ENCODE results near the gene NCAN. TPM values are rescaled to one million over a fixed set of nuclear protein-coding genes. Genes with fewer than 3 reads are reported as not detected.
A peak's percentile ranks its signal among the peaks of the same experiment; 100 is the strongest.

The NCAN gene
- total RNA-seq = under 1 TPM in 1 of 2 experiments, not detected in 1; 0.04 TPM
- polyA plus RNA-seq = not detected

DNA sequence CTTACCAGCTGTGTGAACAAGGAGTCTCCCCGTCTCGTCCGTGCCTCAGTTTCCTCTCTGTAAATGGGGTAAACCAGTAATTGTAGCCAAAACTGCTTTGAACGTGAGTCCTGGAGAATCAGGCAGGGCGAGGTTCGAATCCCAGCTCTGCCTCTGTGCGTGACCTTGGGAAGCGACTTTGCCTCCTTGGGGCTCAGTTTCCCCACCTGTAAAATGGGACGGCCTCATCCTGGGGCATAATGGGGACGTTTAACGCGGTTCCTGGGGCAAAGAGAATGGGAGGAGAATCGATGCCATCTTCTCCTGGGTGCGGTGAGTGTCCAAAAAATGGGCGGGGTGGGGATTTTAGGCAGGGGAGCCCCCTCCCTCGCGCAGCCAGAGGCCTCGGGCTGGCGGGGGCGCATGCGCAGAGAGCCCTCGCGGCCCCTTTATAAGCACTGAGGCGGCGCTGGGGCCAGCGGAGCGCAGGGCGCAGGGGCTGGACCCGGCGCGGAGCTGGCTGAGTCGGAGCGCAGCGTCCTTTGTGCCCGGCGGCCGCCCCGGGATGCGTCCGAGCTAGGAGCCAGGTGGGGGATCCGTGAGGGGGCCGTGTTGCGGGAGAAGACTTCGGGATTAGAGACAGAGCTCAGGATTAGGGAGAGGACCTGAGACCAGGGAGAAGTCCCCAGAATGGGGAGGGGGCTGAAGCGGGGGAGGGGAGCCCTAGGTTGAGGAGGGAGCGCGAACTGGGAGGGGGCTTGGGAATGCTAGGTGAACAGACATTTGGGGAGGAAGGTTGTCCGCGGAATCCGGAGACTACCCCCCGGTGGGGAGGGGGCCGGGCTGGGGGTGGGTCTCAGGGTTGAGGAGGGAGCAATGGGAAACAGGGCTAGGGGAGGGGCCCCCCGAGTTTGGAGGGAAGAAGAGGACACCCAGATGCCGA lies at the start of gene NCAN:
Gene NCAN, plus strand, starts transcription at position 460 of the 922 bp plus-strand sequence. CDS start 4,996 bp downstream, outside the sequence.
- ChIA-PET POLR2A (no interaction called here), CTCF (no interaction called here)
- Histone ChIP-seq H3K4me1 (ENCODE audit: insufficient read depth, low read length) (peaks cover 14% of the 10 kb centered on the region), H3K36me3 (ENCODE audit: insufficient read depth, low read length) (no peaks in the 10 kb centered on the region), H3K4me3 (ENCODE audit: low read length) (no peak within 1 kb of the TSS), H3K27ac (ENCODE audit: low read depth, low read length) (no peak within 1 kb of the TSS), H3K9me3 (ENCODE audit: low read length) (no peaks in the 10 kb centered on the region), H3K27me3 (ENCODE audit: insufficient read depth, low read length, poor library complexity, severe bottlenecking) (peaks cover 28% of the 10 kb centered on the region)
- peak within 1 kb of the TSS in 2 of 8 donors; percentile 3 to 41 for H3K27ac Mint-ChIP-seq
- no peaks in the 10 kb centered on the region for H3K9me3 Mint-ChIP-seq
- no peak within 1 kb of the TSS for H3K4me3 Mint-ChIP-seq
- peaks cover 0 to 9% (median 0%) of the 10 kb centered on the region in 3 donors for H3K36me3 Mint-ChIP-seq
- peaks cover 11 to 16% (median 12%) of the 10 kb centered on the region in 3 donors for H3K4me1 Mint-ChIP-seq
- no peak for DNase-seq
- peaks cover 36 to 49% of the 10 kb centered on the region in 2 donors for H3K27me3 Mint-ChIP-seq

- H3K4me3 ChIP-seq (ENCODE audit: low read length) = no peak overlapping the region
- no peak overlapping the region for H3K27ac Mint-ChIP-seq
- peaks cover 0 to 6% (median 3%) of the 10 kb centered on the region in 3 donors for H3K36me3 Mint-ChIP-seq
- H3K9me3 Mint-ChIP-seq = no peaks in the 10 kb centered on the region
- no peaks in the 10 kb centered on the region for H3K36me3 ChIP-seq (ENCODE audit: insufficient read depth, low read length)
- ChIA-PET POLR2A (no interaction called here), CTCF (no interaction called here)
- no peaks in the 10 kb centered on the region for H3K4me1 ChIP-seq (ENCODE audit: insufficient read depth, low read length)
- peaks cover 0 to 4% (median 2%) of the 10 kb centered on the region in 3 donors for H3K4me1 Mint-ChIP-seq
- H3K27me3 Mint-ChIP-seq = peaks cover 0 to 1% of the 10 kb centered on the region in 2 donors
- H3K4me3 Mint-ChIP-seq = no peak overlapping the region
- H3K27me3 ChIP-seq (ENCODE audit: insufficient read depth, low read length, poor library complexity, severe bottlenecking) = no peaks in the 10 kb centered on the region
- no peak for DNase-seq
- H3K27ac ChIP-seq (ENCODE audit: low read depth, low read length) = no peak overlapping the region
- H3K9me3 ChIP-seq (ENCODE audit: low read length) = no peaks in the 10 kb centered on the region
These were observed 49.3 kb upstream of the NCAN start for GRCh38 chr19:19162495-19162894.

GRCh38 chr19:19165396-19165795 lies 46.4 kb upstream of the NCAN start:
- H3K4me1 Mint-ChIP-seq = peaks cover 7 to 13% (median 9%) of the 10 kb centered on the region in 3 donors
- Histone ChIP-seq H3K36me3 (ENCODE audit: insufficient read depth, low read length) (no peaks in the 10 kb centered on the region), H3K4me3 (ENCODE audit: low read length) (no peak overlapping the region), H3K4me1 (ENCODE audit: insufficient read depth, low read length) (peaks cover 6% of the 10 kb centered on the region), H3K27me3 (ENCODE audit: insufficient read depth, low read length, poor library complexity, severe bottlenecking) (no peaks in the 10 kb centered on the region), H3K9me3 (ENCODE audit: low read length) (no peaks in the 10 kb centered on the region), H3K27ac (ENCODE audit: low read depth, low read length) (no peak overlapping the region)
- ChIA-PET POLR2A (no interaction called here), CTCF (no interaction called here)
- H3K9me3 Mint-ChIP-seq = no peaks in the 10 kb centered on the region
- H3K4me3 Mint-ChIP-seq = no peak overlapping the region
- H3K27ac Mint-ChIP-seq = peak overlapping the region in 1 of 8 donors; percentile 47
- no peak for DNase-seq
- peaks cover 0 to 3% of the 10 kb centered on the region in 2 donors for H3K27me3 Mint-ChIP-seq
- H3K36me3 Mint-ChIP-seq = peaks cover 0 to 3% (median 3%) of the 10 kb centered on the region in 3 donors

- POLR2A ChIA-PET = no interaction called here
These were observed 44.1 kb upstream of the NCAN start for GRCh38 chr19:19167612-19168011.

DNA sequence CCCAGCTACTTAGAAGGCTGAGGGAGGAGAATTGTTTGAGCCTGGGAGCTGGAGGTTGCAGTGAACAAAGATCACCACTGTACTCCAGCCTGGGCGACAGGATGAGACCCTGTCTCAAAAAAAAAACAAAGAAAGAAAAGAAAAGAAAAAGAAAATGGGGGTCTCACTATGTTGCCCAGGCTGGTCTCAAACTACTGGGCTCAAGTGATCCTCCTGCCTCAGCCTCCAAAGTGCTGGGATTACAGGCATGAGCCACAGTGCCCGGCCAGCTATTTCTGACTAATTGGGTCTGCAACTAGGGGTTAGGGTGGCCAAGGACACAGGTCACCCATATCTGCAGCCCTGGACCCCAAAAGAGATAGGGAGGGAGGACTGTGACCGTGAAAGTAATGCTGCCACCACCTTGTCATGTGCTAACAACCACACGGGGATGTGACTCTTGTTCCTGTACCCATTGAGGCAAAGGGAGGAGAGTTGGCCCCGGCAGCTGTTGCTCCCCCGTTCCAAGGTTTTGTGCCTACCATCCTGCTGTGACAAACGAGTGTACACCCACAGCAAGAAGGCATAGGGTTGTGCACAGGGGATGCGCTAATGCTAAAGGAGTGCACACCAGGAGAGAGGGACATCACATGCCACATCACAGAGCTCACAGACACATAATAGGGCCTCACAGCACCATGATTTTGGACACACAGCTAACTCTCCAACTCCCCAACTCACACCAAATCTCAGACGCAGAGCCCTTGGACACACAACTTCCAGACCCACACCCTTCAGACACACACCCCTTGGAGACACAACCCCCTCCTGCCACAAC lies 42.3 kb upstream of the NCAN start:
- ChIA-PET POLR2A (no interaction called here), CTCF (no interaction called here)
- Mint-ChIP-seq H3K36me3 (peaks cover 0 to 3% (median 1%) of the 10 kb centered on the region in 3 donors), H3K4me3 (peak overlapping the region in 6 of 7 donors; percentile 52 to 90 (median 65)), H3K27ac (peak overlapping the region in 2 of 8 donors; percentile 17 to 64), H3K4me1 (peaks cover 11 to 17% (median 15%) of the 10 kb centered on the region in 3 donors), H3K27me3 (peaks cover 3 to 8% of the 10 kb centered on the region in 2 donors), H3K9me3 (no peaks in the 10 kb centered on the region)
- H3K9me3 ChIP-seq (ENCODE audit: low read length) = no peaks in the 10 kb centered on the region
- DNase-seq = no peak
- no peaks in the 10 kb centered on the region for H3K27me3 ChIP-seq (ENCODE audit: insufficient read depth, low read length, poor library complexity, severe bottlenecking)
- peak overlapping the region; percentile 36 for H3K4me3 ChIP-seq (ENCODE audit: low read length)
- H3K36me3 ChIP-seq (ENCODE audit: insufficient read depth, low read length) = no peaks in the 10 kb centered on the region
- H3K4me1 ChIP-seq (ENCODE audit: insufficient read depth, low read length) = peaks cover 8% of the 10 kb centered on the region
- H3K27ac ChIP-seq (ENCODE audit: low read depth, low read length) = no peak overlapping the region

More at GRCh38 chr19:19167612-19168011, 44.1 kb upstream of the NCAN start:
- no peaks in the 10 kb centered on the region for H3K9me3 Mint-ChIP-seq
- no peak overlapping the region for H3K4me3 ChIP-seq (ENCODE audit: low read length)
- DNase-seq = no peak
- no peaks in the 10 kb centered on the region for H3K27me3 ChIP-seq (ENCODE audit: insufficient read depth, low read length, poor library complexity, severe bottlenecking)
- no peak overlapping the region for H3K27ac ChIP-seq (ENCODE audit: low read depth, low read length)
- H3K4me1 ChIP-seq (ENCODE audit: insufficient read depth, low read length) = peaks cover 8% of the 10 kb centered on the region
- H3K4me3 Mint-ChIP-seq = no peak overlapping the region
- peaks cover 0 to 3% (median 1%) of the 10 kb centered on the region in 3 donors for H3K36me3 Mint-ChIP-seq
- H3K27ac Mint-ChIP-seq = no peak overlapping the region
- H3K27me3 Mint-ChIP-seq = peaks cover 3 to 9% of the 10 kb centered on the region in 2 donors
- H3K9me3 ChIP-seq (ENCODE audit: low read length) = no peaks in the 10 kb centered on the region
- H3K36me3 ChIP-seq (ENCODE audit: insufficient read depth, low read length) = no peaks in the 10 kb centered on the region
- CTCF ChIA-PET = interaction anchor here (0.7 kb wide), 1 partner anchor 62 kb away, joined by 3 read pairs; no protein-coding TSS in a partner anchor
- peaks cover 11 to 17% (median 15%) of the 10 kb centered on the region in 3 donors for H3K4me1 Mint-ChIP-seq

DNA sequence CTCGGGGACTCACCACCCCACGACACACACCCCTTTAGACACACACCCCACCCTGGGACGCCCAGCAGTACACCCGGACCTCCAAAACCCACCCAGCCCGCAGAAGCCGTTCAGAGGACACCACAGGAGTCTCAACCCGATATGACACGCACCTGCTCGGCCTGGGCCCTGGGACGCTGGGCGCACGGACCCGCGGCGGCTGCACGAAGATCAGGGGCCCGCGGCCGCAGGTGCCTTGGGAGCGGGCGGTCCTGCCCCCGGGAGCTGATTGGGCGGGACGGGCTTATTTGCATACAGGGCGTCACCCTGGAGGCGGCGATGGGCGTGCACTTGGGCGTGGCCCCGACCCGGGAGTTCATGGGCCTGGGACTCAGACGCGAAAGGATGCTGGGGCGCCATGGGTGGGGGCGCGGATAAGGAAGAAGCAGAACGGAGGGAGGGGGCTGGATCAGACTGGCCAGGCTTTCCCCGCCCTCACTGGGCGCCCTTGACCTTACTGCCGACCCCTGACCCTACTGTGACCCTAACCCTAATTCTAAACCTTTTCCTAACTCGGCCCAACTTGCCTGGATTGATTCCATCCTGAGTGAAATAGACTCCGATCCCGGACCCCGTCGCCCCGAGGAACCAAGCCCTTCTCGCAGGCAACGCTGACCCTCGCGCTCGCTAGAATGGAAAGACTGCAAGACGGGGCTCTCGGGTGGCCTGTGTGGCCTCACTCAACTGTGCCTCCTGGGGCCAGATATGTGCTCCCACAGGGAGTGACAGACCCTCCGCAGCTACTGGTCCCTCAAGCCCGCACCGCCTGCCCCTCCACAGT lies 41.5 kb upstream of the NCAN start, which contains the start of gene MEF2B:
Gene MEF2B, minus strand, starts transcription at position 211 of the 820 bp plus-strand sequence. CDS start 19,528 bp downstream, outside the sequence.
- peaks cover 3 to 8% of the 10 kb centered on the region in 2 donors for H3K27me3 Mint-ChIP-seq
- H3K27ac Mint-ChIP-seq = peak within 1 kb of the TSS in 3 of 8 donors; percentile 22 to 64 (median 36)
- peak within 1 kb of the TSS; percentile 36 for H3K4me3 ChIP-seq (ENCODE audit: low read length)
- ChIA-PET POLR2A (no interaction called here), CTCF (no interaction called here)
- H3K36me3 Mint-ChIP-seq = peaks cover 0 to 3% (median 3%) of the 10 kb centered on the region in 3 donors
- H3K4me1 ChIP-seq (ENCODE audit: insufficient read depth, low read length) = peaks cover 8% of the 10 kb centered on the region
- no peak within 1 kb of the TSS for H3K27ac ChIP-seq (ENCODE audit: low read depth, low read length)
- H3K36me3 ChIP-seq (ENCODE audit: insufficient read depth, low read length) = no peaks in the 10 kb centered on the region
- no peaks in the 10 kb centered on the region for H3K9me3 Mint-ChIP-seq
- no peaks in the 10 kb centered on the region for H3K9me3 ChIP-seq (ENCODE audit: low read length)
- no peaks in the 10 kb centered on the region for H3K27me3 ChIP-seq (ENCODE audit: insufficient read depth, low read length, poor library complexity, severe bottlenecking)
- DNase-seq = peak; percentile 51 to 80 (median 63)
- H3K4me1 Mint-ChIP-seq = peaks cover 14 to 20% (median 15%) of the 10 kb centered on the region in 3 donors
- H3K4me3 Mint-ChIP-seq = peak within 1 kb of the TSS in 6 of 7 donors; percentile 52 to 90 (median 65)

- Mint-ChIP-seq H3K36me3 (peaks cover 0 to 5% (median 3%) of the 10 kb centered on the region in 3 donors), H3K4me3 (peak overlapping the region in 3 of 7 donors; percentile 25 to 67 (median 52)), H3K9me3 (no peaks in the 10 kb centered on the region), H3K27me3 (peaks cover 3 to 8% of the 10 kb centered on the region in 2 donors), H3K27ac (peak overlapping the region in 2 of 8 donors; percentile 36 to 71), H3K4me1 (peaks cover 14 to 20% (median 15%) of the 10 kb centered on the region in 3 donors)
- CTCF ChIA-PET = no interaction called here
- Histone ChIP-seq H3K36me3 (ENCODE audit: insufficient read depth, low read length) (no peaks in the 10 kb centered on the region), H3K4me3 (ENCODE audit: low read length) (no peak overlapping the region), H3K9me3 (ENCODE audit: low read length) (no peaks in the 10 kb centered on the region), H3K27me3 (ENCODE audit: insufficient read depth, low read length, poor library complexity, severe bottlenecking) (no peaks in the 10 kb centered on the region), H3K4me1 (ENCODE audit: insufficient read depth, low read length) (peaks cover 8% of the 10 kb centered on the region), H3K27ac (ENCODE audit: low read depth, low read length) (no peak overlapping the region)
- POLR2A ChIA-PET = no interaction called here
- no peak for DNase-seq
These were observed 40.7 kb upstream of the NCAN start for GRCh38 chr19:19170873-19171672.
